ENCODE results near the gene MDK.

- TF ChIP-seq POLR2AphosphoS2 (conservative IDR thresholded peaks at IDR 0.05; ENCODE audit: low read length) (no peak), EHMT2 (IDR thresholded peaks at IDR 0.05; ENCODE audit: low read depth) (no peak), CEBPB (IDR thresholded peaks at IDR 0.05) (no peak), CTCF (IDR thresholded peaks at IDR 0.05) (no peak), PBX3 (IDR thresholded peaks at IDR 0.05) (no peak), REST (IDR thresholded peaks at IDR 0.05) (no peak), EP300 (IDR thresholded peaks at IDR 0.05) (no peak), HDAC2 (IDR thresholded peaks at IDR 0.05) (no peak), CBX8 (IDR thresholded peaks at IDR 0.05) (no peak), MAX (IDR thresholded peaks at IDR 0.05) (no peak)
- TF ChIP-seq, protein P1, sequence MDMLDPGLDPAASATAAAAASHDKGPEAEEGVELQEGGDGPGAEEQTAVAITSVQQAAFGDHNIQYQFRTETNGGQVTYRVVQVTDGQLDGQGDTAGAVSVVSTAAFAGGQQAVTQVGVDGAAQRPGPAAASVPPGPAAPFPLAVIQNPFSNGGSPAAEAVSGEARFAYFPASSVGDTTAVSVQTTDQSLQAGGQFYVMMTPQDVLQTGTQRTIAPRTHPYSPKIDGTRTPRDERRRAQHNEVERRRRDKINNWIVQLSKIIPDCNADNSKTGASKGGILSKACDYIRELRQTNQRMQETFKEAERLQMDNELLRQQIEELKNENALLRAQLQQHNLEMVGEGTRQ (IDR thresholded peaks at IDR 0.05), result no peak
Measured at GRCh38 chr11:46431211-46431610, 49.7 kb downstream of the MDK start.

Data from A549 (cell line).